NCI-H2196 treated with DMSO at 0.1 percent for 48 hours (cell line): ENCODE results near the gene MAP2K1.
"Not testable (repeated sequence)": the region's sequence is repeated elsewhere in the genome, so short reads cannot be mapped to it uniquely, and the experiment has no call there.

ENCODE experiments used
- DNase-seq: peaks from one replicate; lab custom pipeline; 2025; ENCODE audit not compliant: unreplicated experiment; lab: John Stamatoyannopoulos, UW

MAP2K1 gene

GRCh38 chr15:66393037-66393436 is 6.3 kb downstream of the MAP2K1 start:
- not testable (repeated sequence) for DNase-seq

DNA sequence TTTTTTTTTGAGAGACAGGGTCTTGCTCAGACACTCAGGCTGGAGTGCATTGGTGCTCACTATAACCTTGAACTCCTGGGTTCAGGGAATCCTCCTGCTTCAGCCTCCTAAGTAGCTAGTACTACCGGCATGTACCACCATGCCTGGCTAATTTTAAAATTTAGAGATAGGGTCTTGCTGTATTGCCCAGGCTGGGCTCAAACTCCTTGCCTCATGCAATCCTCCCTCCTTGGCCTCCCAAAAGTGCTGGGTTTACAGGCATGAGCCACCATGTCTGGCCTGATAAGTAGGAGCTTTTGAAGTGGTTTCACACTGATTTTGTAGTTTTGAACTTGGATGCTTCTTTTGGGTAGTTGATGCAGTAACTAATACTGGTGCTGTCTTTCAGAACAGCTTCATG is 7.8 kb downstream of the MAP2K1 start:
- no peak for DNase-seq

GRCh38 chr15:66394915-66395314 is 8.2 kb downstream of the MAP2K1 start:
- no peak for DNase-seq

- DNase-seq, result no peak
These were observed 12.6 kb downstream of the MAP2K1 start for GRCh38 chr15:66399276-66399675.

GRCh38 chr15:66400351-66400774 is 13.7 kb downstream of the MAP2K1 start:
- DNase-seq, result no peak

DNA sequence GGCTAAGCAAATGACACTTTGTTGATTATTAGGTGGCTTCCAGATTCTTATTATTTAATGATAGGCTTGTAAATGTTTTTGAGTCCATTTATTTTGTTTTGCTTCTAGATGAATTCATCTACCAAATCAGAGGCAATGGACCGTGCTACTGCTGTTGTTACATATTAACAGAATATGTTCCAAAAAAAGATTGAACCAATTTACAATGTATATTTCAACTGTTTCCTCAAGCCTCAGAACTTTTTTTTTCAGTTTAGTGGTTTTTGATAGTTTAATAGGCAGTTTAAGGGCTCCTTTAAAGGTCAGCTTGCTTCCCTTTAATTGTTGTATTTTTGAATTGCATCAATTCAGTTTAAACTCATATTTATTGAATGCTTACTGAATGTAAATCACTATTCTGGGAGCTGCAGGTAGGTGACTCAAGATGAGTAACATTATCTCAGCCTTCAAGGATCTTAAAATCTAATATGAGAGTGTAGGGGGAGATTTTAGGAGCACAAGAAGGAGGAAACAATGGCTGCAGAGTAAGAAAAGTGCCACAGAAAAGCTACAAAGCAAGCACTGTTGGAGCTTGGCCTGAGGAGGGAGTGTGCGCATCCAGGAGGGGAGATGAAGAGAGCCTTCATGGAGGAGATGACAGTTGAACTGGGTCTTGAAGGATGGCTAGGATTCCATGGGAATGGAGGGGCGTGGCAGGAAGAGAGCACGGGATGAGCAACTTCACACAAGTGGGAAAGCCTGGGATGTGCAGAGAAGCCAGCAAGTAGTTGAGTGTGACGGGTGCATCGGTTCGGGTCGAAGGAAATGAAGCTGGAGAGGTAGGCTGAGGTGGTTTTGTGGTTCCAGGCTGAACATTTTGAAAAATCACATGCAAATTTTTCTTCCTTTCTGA is 14.7 kb downstream of the MAP2K1 start:
- DNase-seq, result no peak

DNA sequence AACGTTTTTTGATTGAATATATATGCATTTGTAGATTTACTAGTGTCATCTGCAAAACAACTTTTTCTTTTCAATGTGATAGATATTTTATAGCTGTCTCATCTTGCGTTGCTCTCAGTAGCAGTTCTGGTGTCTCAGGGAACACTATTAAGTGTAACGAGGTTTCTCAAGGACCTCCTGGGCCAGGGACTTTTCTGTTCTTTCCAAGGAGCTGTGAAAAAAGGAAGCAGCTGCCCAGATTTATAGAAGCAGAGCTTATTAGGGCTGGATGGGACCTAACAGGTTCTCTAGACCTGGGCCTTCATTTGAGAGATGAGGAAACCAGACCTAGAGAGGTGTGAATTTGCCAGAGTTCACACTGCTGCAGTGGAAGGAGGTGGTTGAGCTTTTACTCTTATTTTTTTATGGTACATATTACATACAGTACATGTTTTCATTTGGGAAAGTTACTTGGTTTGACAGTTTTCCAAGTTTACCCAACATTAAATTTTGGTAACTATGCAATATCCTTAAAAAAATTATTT is 16.1 kb downstream of the MAP2K1 start:
- DNase-seq, result no peak

- no peak for DNase-seq
These were observed 16.6 kb downstream of the MAP2K1 start for GRCh38 chr15:66403323-66403722.

- no peak for DNase-seq
These were observed 17.4 kb downstream of the MAP2K1 start for GRCh38 chr15:66404122-66404521.

DNA sequence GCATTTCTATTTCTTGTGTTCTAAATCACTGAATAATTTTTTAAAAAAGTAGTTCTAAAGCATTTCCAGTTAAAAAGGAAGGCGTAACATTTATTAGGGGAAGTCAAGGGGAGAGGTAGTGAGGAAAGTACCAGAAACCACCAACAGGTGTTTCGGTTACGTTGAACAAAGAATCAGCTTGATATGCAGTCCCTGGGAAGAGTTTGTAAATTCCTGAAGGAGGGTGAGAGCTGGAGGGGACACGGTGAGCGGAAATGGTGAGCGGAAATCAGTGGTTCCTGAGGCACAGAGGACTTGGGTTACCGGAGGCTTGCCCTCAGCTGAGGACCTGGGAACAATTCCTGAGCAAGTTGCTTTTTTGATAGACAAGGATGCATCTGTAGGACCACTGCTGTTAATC is 17.8 kb downstream of the MAP2K1 start:
- no peak for DNase-seq

- DNase-seq, result no peak
These were observed 18.3 kb downstream of the MAP2K1 start for GRCh38 chr15:66405007-66405406.

- no peak for DNase-seq
These were observed 18.9 kb downstream of the MAP2K1 start for GRCh38 chr15:66405615-66406014.

- no peak for DNase-seq
These were observed 21.5 kb downstream of the MAP2K1 start for GRCh38 chr15:66408254-66408653.

GRCh38 chr15:66408675-66409282 is 22.1 kb downstream of the MAP2K1 start:
- no peak for DNase-seq

- DNase-seq, result no peak
These were observed 22.9 kb downstream of the MAP2K1 start for GRCh38 chr15:66409565-66410108.

GRCh38 chr15:66411190-66411589 is 24.5 kb downstream of the MAP2K1 start:
- DNase-seq, result no peak

DNA sequence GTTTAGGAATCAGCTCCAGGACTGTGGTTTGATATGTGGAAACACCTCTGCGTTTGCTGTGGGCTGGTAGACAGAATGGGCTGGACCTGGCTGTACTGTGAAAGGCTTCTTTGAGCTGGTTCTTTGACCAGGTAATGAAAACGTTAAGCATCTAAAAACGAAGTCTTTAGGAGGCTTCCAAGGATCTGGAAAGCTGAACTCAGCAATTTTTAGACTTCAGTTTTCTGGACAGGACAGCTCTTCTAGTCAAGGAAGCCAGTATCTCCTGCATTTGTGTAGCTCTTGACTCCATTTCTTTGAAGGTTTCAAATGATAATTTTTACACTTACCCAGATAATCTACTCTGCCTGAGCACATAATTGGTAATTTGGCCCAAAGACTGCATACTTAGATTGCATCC is 25.5 kb downstream of the MAP2K1 start:
- DNase-seq, result no peak

DNA sequence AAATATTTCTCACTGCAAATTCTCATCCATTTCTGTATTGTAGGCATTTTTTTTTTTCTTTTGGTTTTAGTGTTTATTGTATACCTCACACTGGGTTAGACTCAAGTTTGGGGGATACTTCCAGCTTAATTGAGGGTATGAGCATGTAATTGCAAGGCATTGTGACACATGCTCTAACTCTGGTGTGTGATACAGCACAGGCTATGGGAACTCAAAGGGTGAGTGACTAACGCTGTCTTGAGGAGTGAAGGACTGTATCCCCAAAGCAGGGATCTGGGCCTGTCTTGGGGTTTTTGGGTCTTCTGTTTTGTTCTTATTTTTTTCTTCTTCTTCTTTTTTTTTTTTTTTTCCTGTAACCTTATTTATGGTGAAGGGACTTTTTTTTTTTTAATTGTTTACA is 26.9 kb downstream of the MAP2K1 start:
- DNase-seq, result no peak

DNA sequence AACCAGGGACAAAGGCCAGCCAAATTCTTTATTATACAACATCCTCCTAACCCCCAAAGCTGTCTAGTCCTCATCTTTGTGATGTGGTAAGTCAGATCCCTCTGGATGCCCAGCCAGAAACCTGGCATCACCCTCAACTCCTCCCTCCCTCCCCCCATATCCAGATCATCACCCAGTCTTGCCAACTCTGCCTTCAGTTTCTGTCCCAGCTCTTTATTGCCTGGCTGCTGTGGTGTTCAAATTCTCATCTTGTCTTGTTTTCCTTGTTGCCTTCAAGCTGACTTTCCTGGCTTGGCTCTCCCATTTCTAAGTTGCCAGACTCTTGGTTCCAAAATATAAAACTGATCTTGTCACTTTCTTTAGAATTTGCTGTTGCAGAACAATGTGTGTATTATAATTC is 28.6 kb downstream of the MAP2K1 start:
- DNase-seq, result no peak

- DNase-seq, result no peak
These were observed 31.0 kb downstream of the MAP2K1 start for GRCh38 chr15:66417736-66418135.

GRCh38 chr15:66419471-66419870 is 32.8 kb downstream of the MAP2K1 start:
- DNase-seq, result no peak

DNA sequence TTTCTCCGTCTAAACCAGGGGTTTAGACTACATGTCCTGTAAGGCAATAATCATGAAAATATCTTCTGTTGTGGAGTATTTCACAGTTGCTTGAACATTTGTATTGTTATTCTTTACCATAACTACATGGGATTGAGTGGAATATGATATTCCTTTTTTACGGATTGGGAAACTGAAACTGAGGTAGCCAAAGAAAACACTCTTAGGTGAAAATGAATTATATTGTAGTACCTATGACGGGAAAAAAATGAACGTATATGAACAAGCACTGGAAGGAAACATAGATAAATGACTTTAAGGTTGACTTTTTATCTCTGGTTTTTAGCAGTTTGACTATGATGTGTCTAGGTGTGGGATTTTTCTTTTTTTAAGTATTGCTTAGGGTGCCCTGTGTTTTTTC is 35.6 kb downstream of the MAP2K1 start:
- DNase-seq, result no peak
